Activated T-cell treated with anti-CD3 and anti-CD28 coated beads, Interleukin-2, amount 50 U/mL, for 24 hours (primary cell): ENCODE measurements around the gene ZNF414.

Source experiments
- DNase-seq: peaks from one replicate; pipeline ENCODE4 v3.0.0-alpha.2; 2020
- H3K27ac Mint-ChIP-seq: 2 replicates; pipeline ENCODE4 v1.8.0; 2020; ENCODE audit warnings: mild to moderate bottlenecking, mixed read lengths
- H3K27me3 Mint-ChIP-seq: 2 replicates; pipeline ENCODE4 v1.8.0; 2020; ENCODE audit warnings: mixed read lengths
- H3K36me3 Mint-ChIP-seq: 2 replicates; pipeline ENCODE4 v1.8.0; 2020; ENCODE audit warnings: low read depth, mixed read lengths
- H3K4me1 Mint-ChIP-seq: 2 replicates; pipeline ENCODE4 v1.8.0; 2020; ENCODE audit warnings: low read depth, mixed read lengths
- H3K4me3 Mint-ChIP-seq: 2 replicates; pipeline ENCODE4 v1.8.0; 2020; ENCODE audit warnings: mild to moderate bottlenecking, moderate library complexity, mixed read lengths
- H3K9me3 Mint-ChIP-seq: 2 replicates; pipeline ENCODE4 v1.8.0; 2020; ENCODE audit warnings: mixed read lengths

The ZNF414 gene

GRCh38 chr19:8473648-8474476 is 40.1 kb downstream of the ZNF414 start:
- H3K36me3 Mint-ChIP-seq: peaks cover 98% of the 10 kb centered on the region
- peaks cover 64% of the 10 kb centered on the region for H3K4me1 Mint-ChIP-seq
- no peaks in the 10 kb centered on the region for H3K27me3 Mint-ChIP-seq
- H3K9me3 Mint-ChIP-seq: no peaks in the 10 kb centered on the region
- H3K4me3 Mint-ChIP-seq: no peak overlapping the region
- DNase-seq: no peak
- peak overlapping the region; percentile 85 for H3K27ac Mint-ChIP-seq

DNA sequence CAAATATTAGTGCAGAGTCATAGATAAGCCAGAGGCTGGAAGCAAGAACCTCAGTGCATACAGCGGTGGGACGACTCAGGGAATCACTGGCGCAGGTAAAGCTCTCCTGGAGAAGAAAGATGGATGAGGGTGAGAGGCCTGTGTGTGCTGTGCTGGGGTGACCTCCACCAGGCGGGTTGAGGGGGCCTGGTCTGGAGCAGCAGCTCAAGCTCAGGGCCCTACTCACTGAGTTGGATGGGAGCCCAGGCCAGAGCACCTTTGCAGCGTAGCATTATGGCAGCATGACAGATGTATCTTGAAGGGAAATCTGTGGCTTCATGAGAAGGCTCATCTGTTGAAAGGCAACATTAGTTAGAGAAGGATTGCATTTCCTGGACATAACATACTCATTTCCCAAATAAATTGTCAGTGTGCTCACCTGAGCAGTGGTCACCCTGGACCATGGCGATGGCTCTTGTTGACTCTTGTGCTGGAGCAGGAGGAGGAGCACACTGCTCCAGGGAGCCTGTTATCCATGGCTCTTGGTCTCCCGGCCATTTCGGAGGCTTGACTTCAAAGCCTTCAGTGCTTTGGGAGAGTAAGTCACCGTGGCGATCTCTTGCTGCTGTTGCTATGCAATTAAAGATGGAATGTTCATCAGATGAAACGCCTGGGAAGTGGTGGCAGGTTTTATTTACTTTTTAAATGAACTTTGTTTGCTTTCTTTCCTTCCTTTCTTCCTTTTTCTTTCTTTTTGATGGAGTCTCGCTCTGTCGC is 44.2 kb downstream of the ZNF414 start:
- peaks cover 32% of the 10 kb centered on the region for H3K4me1 Mint-ChIP-seq
- no peak for DNase-seq
- no peaks in the 10 kb centered on the region for H3K27me3 Mint-ChIP-seq
- no peak overlapping the region for H3K4me3 Mint-ChIP-seq
- H3K9me3 Mint-ChIP-seq: no peaks in the 10 kb centered on the region
- H3K36me3 Mint-ChIP-seq: peaks cover 100% of the 10 kb centered on the region
- H3K27ac Mint-ChIP-seq: peak overlapping the region; percentile 68

DNA sequence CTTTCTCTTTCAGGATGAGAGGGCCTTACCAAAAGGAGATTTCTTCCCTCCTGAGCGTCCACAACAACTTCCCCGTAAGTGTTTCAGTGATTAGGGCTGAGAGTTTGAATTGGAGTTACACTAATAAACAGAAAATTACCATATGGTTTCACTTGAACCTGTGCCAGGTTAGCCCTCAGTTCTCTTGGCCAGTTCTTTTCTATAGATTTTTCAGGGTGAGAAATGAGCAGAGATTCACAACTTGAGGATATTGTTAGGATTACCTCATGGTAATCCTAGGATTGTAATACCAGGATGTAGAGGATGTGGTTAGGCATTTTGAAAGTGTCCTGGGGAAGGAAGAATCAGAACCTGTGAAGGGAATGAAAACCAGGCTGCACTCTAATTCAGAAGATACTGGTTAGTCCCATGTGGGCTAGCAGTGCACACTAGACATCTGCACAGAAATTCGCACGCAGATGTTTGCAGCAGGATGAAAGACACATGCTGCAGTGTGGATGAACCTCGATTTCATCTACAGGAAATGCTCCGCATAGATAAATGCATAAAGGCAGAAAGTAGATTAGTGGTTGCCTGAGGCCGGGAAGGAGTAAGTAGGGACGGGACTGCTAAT is 45.1 kb downstream of the ZNF414 start:
- Mint-ChIP-seq H3K27me3 (no peaks in the 10 kb centered on the region), H3K4me3 (no peak overlapping the region), H3K4me1 (peaks cover 26% of the 10 kb centered on the region), H3K9me3 (no peaks in the 10 kb centered on the region), H3K36me3 (peaks cover 100% of the 10 kb centered on the region), H3K27ac (peak overlapping the region; percentile 68)
- DNase-seq: no peak

GRCh38 chr19:8468124-8468523 is 45.8 kb downstream of the ZNF414 start:
- Mint-ChIP-seq H3K4me1 (peaks cover 24% of the 10 kb centered on the region), H3K36me3 (peaks cover 100% of the 10 kb centered on the region), H3K9me3 (no peaks in the 10 kb centered on the region), H3K27ac (no peak overlapping the region), H3K27me3 (no peaks in the 10 kb centered on the region), H3K4me3 (no peak overlapping the region)
- no peak for DNase-seq

- peaks cover 23% of the 10 kb centered on the region for H3K4me1 Mint-ChIP-seq
- H3K4me3 Mint-ChIP-seq: no peak overlapping the region
- H3K36me3 Mint-ChIP-seq: peaks cover 99% of the 10 kb centered on the region
- DNase-seq: no peak
- no peaks in the 10 kb centered on the region for H3K9me3 Mint-ChIP-seq
- H3K27ac Mint-ChIP-seq: peak overlapping the region; percentile 9
- H3K27me3 Mint-ChIP-seq: no peaks in the 10 kb centered on the region
Measured at GRCh38 chr19:8466018-8466417, 47.9 kb downstream of the ZNF414 start.

DNA sequence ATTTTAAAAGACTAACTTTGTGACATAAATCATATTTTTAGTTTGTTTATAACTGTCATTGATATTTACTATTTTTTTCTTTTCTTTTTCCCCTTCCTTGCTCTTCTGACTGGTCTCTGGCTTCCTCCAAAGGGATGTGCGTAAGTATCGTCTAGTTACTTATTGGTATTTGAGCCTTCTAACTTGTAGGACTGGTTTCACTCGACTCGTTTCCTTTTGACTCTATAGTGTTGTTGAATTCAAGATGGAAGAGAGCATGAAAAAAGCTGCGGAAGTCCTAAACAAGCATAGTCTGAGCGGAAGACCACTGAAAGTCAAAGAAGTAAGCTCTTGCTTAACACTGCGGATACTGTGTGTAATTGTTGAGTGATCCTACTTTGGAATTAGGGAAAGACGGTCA is 50.6 kb downstream of the ZNF414 start:
- peak overlapping the region; percentile 22 for H3K27ac Mint-ChIP-seq
- no peak for DNase-seq
- H3K36me3 Mint-ChIP-seq: peaks cover 99% of the 10 kb centered on the region
- peaks cover 45% of the 10 kb centered on the region for H3K4me1 Mint-ChIP-seq
- no peaks in the 10 kb centered on the region for H3K27me3 Mint-ChIP-seq
- H3K9me3 Mint-ChIP-seq: no peaks in the 10 kb centered on the region
- no peak overlapping the region for H3K4me3 Mint-ChIP-seq

DNA sequence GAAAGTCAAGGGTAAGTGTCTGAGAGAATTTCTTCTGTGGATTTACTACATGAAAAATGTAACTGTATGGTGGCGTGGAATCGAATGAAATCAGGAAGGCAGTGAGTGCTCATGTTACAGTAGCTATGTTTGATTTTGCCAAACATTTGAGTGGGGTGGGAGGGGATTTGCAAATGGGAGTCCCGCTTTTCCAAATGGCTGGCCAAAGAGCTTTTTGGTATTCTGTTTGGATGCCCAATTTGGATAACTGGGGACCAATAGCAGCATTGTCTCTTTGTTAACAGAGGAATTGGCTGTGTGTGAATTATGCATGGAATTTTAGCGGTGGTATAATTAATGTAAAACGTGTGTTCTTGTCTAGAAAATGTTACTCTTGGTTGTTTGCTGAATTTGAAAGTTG is 51.4 kb downstream of the ZNF414 start:
- Mint-ChIP-seq H3K4me1 (peaks cover 50% of the 10 kb centered on the region), H3K27ac (peak overlapping the region; percentile 15), H3K36me3 (peaks cover 99% of the 10 kb centered on the region), H3K4me3 (no peak overlapping the region), H3K27me3 (no peaks in the 10 kb centered on the region), H3K9me3 (no peaks in the 10 kb centered on the region)
- DNase-seq: no peak

DNA sequence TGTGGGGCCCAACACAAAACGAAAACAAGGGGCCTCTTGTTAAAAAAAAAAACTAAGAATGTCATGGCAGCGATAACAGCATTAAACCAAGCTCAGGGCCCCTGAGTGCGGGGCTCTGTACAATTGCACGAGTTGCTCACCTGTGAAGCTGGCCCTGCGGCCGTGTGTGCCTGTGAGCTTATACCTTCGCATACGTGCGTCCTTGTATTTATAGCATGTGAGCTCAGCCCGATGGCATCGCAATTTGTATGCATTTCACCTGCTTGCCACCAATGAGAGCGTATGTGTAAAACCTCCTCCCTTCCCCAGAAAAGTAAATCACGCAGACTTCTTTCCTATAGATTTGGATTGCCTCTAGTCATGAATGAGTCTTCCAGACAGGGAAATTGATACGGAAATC is 52.1 kb downstream of the ZNF414 start:
- Mint-ChIP-seq H3K27me3 (no peaks in the 10 kb centered on the region), H3K4me1 (peaks cover 56% of the 10 kb centered on the region), H3K9me3 (no peaks in the 10 kb centered on the region), H3K4me3 (no peak overlapping the region), H3K36me3 (peaks cover 99% of the 10 kb centered on the region), H3K27ac (peak overlapping the region; percentile 15)
- DNase-seq: no peak

GRCh38 chr19:8461376-8461775 is 52.6 kb downstream of the ZNF414 start:
- no peak overlapping the region for H3K4me3 Mint-ChIP-seq
- H3K9me3 Mint-ChIP-seq: no peaks in the 10 kb centered on the region
- peaks cover 99% of the 10 kb centered on the region for H3K36me3 Mint-ChIP-seq
- no peaks in the 10 kb centered on the region for H3K27me3 Mint-ChIP-seq
- H3K27ac Mint-ChIP-seq: peak overlapping the region; percentile 39
- no peak for DNase-seq
- H3K4me1 Mint-ChIP-seq: peaks cover 60% of the 10 kb centered on the region

- Mint-ChIP-seq H3K36me3 (peaks cover 99% of the 10 kb centered on the region), H3K4me3 (no peak overlapping the region), H3K4me1 (peaks cover 66% of the 10 kb centered on the region)
Measured at GRCh38 chr19:8460516-8461298, 53.3 kb downstream of the ZNF414 start.

More at GRCh38 chr19:8460516-8461298, 53.3 kb downstream of the ZNF414 start:
- no peaks in the 10 kb centered on the region for H3K27me3 Mint-ChIP-seq
- H3K9me3 Mint-ChIP-seq: no peaks in the 10 kb centered on the region
- DNase-seq: no peak
- peak overlapping the region; percentile 62 for H3K27ac Mint-ChIP-seq
